Islet precursor cell (in vitro differentiated cells): Measurements from ENCODE around the gene DNASE1L2.
"Not testable (repeated sequence)": the region's sequence is repeated elsewhere in the genome, so short reads cannot be mapped to it uniquely, and the experiment has no call there.

Experiments
- DNase-seq: peaks from one replicate; pipeline ENCODE4 v3.0.0-alpha.2; 2018

Gene DNASE1L2

GRCh38 chr16:2226245-2226793 lies 9.9 kb upstream of the DNASE1L2 start:
- DNase-seq: no peak

- no peak for DNase-seq
Observed at GRCh38 chr16:2226918-2227317, 9.3 kb upstream of the DNASE1L2 start.

- no peak for DNase-seq
Observed at GRCh38 chr16:2228161-2228824, 8.0 kb upstream of the DNASE1L2 start.

GRCh38 chr16:2229091-2229490 lies 7.2 kb upstream of the DNASE1L2 start:
- DNase-seq: no peak

- DNase-seq: no peak
Observed at GRCh38 chr16:2229632-2230250, 6.5 kb upstream of the DNASE1L2 start.

GRCh38 chr16:2230376-2230775 lies 5.9 kb upstream of the DNASE1L2 start:
- no peak for DNase-seq

- no peak for DNase-seq
Observed at GRCh38 chr16:2231016-2231931, 5.0 kb upstream of the DNASE1L2 start.

- no peak for DNase-seq
Observed at GRCh38 chr16:2232094-2232990, 3.9 kb upstream of the DNASE1L2 start.

GRCh38 chr16:2233046-2233775 lies 3.0 kb upstream of the DNASE1L2 start:
- DNase-seq: no peak

- DNase-seq: no peak
Observed at GRCh38 chr16:2233872-2234812, 2.1 kb upstream of the DNASE1L2 start.

GRCh38 chr16:2234813-2235170 lies 1.5 kb upstream of the DNASE1L2 start:
- DNase-seq: no peak

GRCh38 chr16:2235234-2235651 lies 1.0 kb upstream of the DNASE1L2 start:
- no peak for DNase-seq

GRCh38 chr16:2235695-2236336 lies 428 bp upstream of the DNASE1L2 start:
- DNase-seq: no peak

- DNase-seq: no peak
Observed at GRCh38 chr16:2237102-2237482, 848 bp downstream of the DNASE1L2 start.

- DNase-seq: no peak
Observed at GRCh38 chr16:2237493-2238149, 1.4 kb downstream of the DNASE1L2 start.

- no peak for DNase-seq
Observed at GRCh38 chr16:2238150-2238837, 2.0 kb downstream of the DNASE1L2 start.

- no peak for DNase-seq
Observed at GRCh38 chr16:2238838-2239675, 2.8 kb downstream of the DNASE1L2 start.

- DNase-seq: not testable (repeated sequence)
Observed at GRCh38 chr16:2240331-2240730, 4.1 kb downstream of the DNASE1L2 start.
